Lower lobe of right lung (tissue), 2 donors: ENCODE data around the gene SMIM31. TPM values are rescaled to one million over a fixed set of nuclear protein-coding genes. Genes with fewer than 3 reads are reported as not detected.

Experiments
- ATAC-seq, 2 donors: fragments of 200-7000 bp; cut with Tn5 transposase; one replicate each; pipeline ENCODE4 v1.9.1; 2020 to 2022; ENCODE audit warnings: mild to moderate bottlenecking in 2 of 2, moderate library complexity in 2 of 2
- DNase-seq: peaks from one replicate; pipeline ENCODE4 v3.0.0-alpha.2; 2020
- H3K27ac ChIP-seq: fragments of 200-600 bp; one replicate; pipeline ENCODE4 v1.8.0; 2022
- H3K27me3 ChIP-seq: fragments of 200-600 bp; one replicate; pipeline ENCODE4 v1.8.0; 2022; ENCODE audit warnings: low read depth
- H3K36me3 ChIP-seq: fragments of 200-600 bp; one replicate; pipeline ENCODE4 v1.8.0; 2022; ENCODE audit warnings: mild to moderate bottlenecking
- H3K4me1 ChIP-seq: fragments of 200-600 bp; one replicate; pipeline ENCODE4 v1.8.0; 2022
- H3K4me3 ChIP-seq: fragments of 200-600 bp; one replicate; pipeline ENCODE4 v1.8.0; 2022; ENCODE audit warnings: mild to moderate bottlenecking
- H3K9me3 ChIP-seq: fragments of 200-600 bp; one replicate; pipeline ENCODE4 v1.8.0; 2022
- intact Hi-C: fragments of 100-400 bp; cut with DNase I; formaldehyde crosslinking; loops from one replicate; pipeline ENCODE4 v1.11.0; 2022
- total RNA-seq: library from RNA; stranded (reverse); fragmentation: NEBNext Ultra II Directional; extraction: Animal tissue kit (Norgen Biotek cat#: 25700); gene quantifications from one replicate; pipeline ENCODE4 v1.2.1, GENCODE V29; 2021
- TF ChIP-seq, protein P1 (sequence below): fragments of 200-600 bp; IDR thresholded peaks from one replicate; pipeline ENCODE4 v1.8.0; 2022; ENCODE audit warnings: antibody characterized with exemption, mild to moderate bottlenecking
- donor health status: DM: no; HTN: yes; CAD: no; lungs with severe emphysema.

Gene SMIM31
- total RNA-seq, 1 donor from 2014 or later = 0.83 TPM

DNA sequence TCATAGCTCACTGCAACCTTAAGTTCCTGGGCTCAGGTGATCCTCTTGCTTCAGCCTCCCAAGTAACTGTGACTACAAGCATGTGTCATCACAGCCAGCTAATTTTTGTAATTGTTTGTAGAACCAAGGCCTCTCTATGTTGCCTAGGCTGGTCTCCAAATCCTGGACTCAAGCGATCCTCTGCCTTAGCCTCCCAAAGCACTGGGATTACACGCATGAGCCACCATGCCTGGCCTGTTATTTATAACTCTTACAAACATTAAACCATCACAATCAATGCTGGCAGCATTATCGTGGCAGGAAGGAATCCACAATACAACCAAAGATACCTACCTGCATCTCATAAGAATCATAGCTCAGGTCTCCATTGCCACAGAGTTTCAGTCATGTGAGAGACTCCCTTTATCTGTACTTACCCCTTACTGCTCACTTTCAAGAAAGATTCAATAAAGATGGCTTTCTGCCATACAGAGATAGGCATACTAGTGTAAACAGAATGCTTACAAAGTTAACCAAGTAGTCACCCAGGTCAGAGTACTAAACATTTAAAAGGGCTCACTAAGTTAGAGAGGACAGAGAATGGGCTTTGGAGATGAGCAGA is 48.5 kb downstream of the SMIM31 start:
- Histone ChIP-seq H3K4me1 (no peaks in the 10 kb centered on the region), H3K27me3 (no peaks in the 10 kb centered on the region), H3K9me3 (no peaks in the 10 kb centered on the region), H3K36me3 (no peaks in the 10 kb centered on the region), H3K27ac (no peak overlapping the region), H3K4me3 (no peak overlapping the region)
- no peak for DNase-seq
- ATAC-seq = no peak
- intact Hi-C loops = no loop called here
- TF ChIP-seq, protein P1, sequence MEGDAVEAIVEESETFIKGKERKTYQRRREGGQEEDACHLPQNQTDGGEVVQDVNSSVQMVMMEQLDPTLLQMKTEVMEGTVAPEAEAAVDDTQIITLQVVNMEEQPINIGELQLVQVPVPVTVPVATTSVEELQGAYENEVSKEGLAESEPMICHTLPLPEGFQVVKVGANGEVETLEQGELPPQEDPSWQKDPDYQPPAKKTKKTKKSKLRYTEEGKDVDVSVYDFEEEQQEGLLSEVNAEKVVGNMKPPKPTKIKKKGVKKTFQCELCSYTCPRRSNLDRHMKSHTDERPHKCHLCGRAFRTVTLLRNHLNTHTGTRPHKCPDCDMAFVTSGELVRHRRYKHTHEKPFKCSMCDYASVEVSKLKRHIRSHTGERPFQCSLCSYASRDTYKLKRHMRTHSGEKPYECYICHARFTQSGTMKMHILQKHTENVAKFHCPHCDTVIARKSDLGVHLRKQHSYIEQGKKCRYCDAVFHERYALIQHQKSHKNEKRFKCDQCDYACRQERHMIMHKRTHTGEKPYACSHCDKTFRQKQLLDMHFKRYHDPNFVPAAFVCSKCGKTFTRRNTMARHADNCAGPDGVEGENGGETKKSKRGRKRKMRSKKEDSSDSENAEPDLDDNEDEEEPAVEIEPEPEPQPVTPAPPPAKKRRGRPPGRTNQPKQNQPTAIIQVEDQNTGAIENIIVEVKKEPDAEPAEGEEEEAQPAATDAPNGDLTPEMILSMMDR = no peak

DNA sequence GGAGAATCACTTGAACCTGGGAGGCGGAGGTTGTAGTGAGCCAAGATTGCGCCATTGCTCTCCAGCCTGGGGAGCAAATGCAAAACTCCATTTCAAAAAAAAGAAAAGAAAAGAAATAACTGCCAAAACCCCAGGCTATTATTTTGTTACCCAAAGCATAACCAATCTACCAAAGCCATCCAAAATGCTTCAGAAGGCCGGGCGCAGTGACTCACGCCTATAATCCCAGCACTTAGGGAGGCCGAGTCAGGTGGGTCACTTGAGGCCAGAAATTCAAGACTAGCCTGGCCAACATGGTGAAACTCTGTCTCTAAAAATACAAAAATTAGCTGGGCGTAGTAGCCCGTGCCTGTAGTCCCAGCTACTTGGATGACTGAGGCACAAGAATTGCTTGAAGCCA is 49.8 kb downstream of the SMIM31 start:
- intact Hi-C loops = no loop called here
- H3K36me3 ChIP-seq = no peaks in the 10 kb centered on the region
- ATAC-seq = no peak
- H3K9me3 ChIP-seq = no peaks in the 10 kb centered on the region
- H3K4me3 ChIP-seq = no peak overlapping the region
- no peak for DNase-seq
- H3K27me3 ChIP-seq = no peaks in the 10 kb centered on the region
- TF ChIP-seq, protein P1 = no peak
- H3K27ac ChIP-seq = no peak overlapping the region
- no peaks in the 10 kb centered on the region for H3K4me1 ChIP-seq

DNA sequence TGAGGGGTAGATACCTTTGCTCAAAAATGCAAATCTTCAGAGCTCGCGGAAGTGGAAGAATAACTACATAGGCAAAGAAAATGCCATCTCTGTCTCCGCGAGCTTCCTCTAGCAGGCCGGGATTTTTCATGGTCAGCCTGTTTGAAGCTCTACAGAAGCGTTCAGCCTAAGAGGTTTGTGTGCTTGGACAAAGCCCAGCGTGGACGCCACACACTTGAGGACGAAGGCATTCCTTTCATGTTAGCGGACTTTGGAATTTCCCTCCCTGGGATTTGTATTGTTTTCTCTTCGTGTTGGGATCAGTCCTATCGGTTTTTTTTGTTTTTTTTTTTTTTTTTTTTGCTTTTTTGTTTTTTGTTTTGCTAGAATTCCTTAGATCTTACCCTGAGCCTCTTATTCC is 53.7 kb downstream of the SMIM31 start:
- TF ChIP-seq, protein P1 = no peak
- Histone ChIP-seq H3K27me3 (no peaks in the 10 kb centered on the region), H3K4me1 (no peaks in the 10 kb centered on the region), H3K9me3 (no peaks in the 10 kb centered on the region), H3K27ac (no peak overlapping the region), H3K36me3 (no peaks in the 10 kb centered on the region), H3K4me3 (no peak overlapping the region)
- DNase-seq (peak; percentile 52), ATAC-seq (peak; percentile 59 to 84)
- intact Hi-C loops = no loop called here

DNA sequence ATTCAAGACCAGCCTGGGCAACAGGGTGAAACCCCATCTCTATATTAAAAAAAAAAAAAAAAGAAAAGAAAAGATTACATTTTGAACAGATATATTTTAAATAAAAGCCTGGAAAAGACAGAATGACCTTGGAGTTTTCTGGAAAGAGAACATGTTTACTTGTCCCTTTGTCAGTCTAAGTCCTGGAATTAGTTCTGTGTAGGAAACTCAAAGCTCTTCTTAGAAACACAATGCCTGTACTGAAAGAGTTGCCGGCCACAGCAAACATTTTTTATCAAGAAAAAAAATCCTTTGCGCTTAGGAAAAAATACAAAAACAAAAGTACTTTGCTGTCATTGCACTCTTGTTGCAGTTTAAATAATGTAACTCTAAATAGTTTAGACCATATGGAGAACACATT is 59.6 kb downstream of the SMIM31 start:
- intact Hi-C loops = no loop called here
- ATAC-seq (no peak), DNase-seq (no peak)
- Histone ChIP-seq H3K36me3 (no peaks in the 10 kb centered on the region), H3K27ac (no peak overlapping the region), H3K4me1 (no peaks in the 10 kb centered on the region), H3K4me3 (no peak overlapping the region), H3K9me3 (no peaks in the 10 kb centered on the region), H3K27me3 (no peaks in the 10 kb centered on the region)
- TF ChIP-seq, protein P1 = no peak

DNA sequence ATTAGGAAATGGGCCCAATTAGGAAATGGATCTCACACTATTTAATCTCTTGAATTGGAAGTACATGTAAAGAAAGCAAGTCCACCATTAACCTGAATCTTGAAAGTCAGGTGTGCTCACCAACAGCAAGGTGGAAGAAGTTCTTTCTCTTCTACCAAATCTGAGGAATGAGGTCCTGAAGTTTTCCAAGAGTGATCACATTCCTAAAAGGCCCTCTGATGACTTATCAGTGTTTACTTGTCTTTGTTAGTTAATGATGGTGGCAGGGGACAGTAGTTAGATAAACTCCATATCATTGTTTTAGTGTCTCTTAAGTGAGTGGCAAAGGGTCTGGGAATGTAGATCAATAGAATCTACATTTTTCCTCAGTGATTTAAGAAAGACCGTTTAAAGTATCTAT is 61.8 kb downstream of the SMIM31 start:
- DNase-seq = no peak
- H3K4me1 ChIP-seq = no peaks in the 10 kb centered on the region
- ATAC-seq = no peak
- H3K27ac ChIP-seq = no peak overlapping the region
- H3K27me3 ChIP-seq = no peaks in the 10 kb centered on the region
- no peaks in the 10 kb centered on the region for H3K9me3 ChIP-seq
- TF ChIP-seq, protein P1 = no peak
- no peaks in the 10 kb centered on the region for H3K36me3 ChIP-seq
- H3K4me3 ChIP-seq = no peak overlapping the region
- intact Hi-C loops = no loop called here
